ENCODE data around the gene LRRC1.

The LRRC1 gene

DNA sequence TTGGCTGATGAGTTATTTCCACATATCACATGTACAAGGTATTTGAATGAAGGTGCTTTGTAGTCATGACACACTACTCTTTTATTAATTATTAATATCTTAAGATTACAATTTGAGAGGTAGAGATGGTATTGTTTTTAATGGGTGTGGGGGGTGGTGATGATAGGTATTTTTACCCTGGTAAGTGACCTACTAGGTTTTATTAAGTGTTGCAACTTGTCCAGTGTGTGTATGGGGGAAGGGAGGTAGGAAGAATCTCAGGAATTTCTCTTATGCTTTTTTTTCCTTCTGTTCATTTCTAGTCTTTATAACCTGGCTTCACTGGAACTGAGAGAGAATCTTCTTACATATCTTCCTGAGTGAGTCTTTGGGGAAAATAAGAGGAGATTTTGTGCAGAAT lies 101.4 kb downstream of the LRRC1 start:
- no peak for DNase-seq

DNA sequence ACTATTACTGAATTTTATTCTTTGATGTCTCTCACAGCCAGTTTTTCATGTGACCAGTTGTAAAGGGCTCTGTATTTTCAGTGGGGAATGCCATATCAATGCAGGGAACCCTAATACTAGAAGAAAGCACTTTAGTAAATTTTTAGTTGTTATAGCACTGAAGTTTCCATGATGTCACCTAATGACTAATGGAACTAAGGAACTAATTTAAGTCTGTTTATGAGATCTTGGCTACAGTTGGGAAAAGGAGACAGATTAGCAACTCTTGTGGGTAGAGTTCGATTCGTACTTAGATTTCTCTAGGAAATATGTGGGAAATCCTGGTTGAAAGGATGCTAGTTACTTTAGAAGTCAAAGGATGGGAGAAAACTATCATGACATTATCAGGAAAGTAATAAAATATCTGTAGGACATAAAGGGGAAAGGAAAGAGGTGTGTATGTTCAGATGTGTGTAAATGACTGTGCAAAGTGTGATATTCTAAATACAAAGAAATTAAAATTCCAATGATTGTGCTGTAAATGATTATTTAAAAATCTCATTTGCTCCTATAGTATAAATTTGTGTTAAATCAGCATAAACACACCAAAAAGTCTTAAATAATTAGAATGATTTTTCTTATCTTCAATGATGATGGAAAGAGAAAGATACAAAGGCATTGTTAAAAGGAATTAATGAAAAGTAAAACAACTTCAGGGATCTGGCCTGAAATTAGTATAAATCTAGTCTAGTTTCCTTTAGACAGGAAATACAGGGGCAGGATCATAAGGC lies 103.4 kb downstream of the LRRC1 start:
- no peak for DNase-seq

DNA sequence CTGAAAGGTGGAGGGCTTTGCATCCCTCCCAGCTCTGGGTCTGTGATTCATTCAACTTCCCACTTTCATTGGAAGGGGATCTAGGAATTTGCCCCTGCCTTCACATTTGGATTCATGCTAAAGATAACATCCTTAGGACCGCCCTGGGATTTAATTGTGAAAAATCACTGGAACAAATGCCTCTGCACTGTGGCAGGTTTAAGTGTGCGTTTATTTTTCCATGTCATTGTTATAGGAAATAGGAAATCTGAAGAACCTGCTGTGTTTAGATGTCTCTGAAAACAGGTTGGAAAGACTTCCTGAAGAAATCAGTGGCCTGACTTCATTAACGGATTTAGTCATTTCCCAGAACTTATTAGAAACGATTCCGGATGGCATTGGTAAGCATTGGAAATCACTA lies 104.7 kb downstream of the LRRC1 start:
- no peak for DNase-seq

GRCh38 chr6:53903357-53903756 lies 108.6 kb downstream of the LRRC1 start:
- DNase-seq = no peak

DNA sequence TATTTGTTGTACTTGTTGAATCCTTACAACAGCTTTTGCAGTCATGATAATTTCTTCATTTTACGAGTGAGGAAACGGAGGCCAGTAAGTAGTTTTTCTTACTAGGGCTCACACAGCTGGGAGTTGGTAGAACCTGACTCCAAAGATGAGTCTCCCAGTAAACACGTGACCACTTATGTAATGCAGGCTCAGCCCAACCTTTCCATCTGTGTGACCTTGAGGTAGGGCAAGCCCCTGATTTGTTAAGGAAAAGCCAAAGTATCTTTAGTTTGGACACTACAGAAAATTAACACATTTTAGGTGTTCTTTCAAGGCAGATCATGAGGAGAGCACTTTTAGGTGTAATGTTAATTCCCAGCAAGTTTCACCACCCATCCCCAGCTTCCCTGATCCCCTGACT lies 111.3 kb downstream of the LRRC1 start:
- no peak for DNase-seq

DNA sequence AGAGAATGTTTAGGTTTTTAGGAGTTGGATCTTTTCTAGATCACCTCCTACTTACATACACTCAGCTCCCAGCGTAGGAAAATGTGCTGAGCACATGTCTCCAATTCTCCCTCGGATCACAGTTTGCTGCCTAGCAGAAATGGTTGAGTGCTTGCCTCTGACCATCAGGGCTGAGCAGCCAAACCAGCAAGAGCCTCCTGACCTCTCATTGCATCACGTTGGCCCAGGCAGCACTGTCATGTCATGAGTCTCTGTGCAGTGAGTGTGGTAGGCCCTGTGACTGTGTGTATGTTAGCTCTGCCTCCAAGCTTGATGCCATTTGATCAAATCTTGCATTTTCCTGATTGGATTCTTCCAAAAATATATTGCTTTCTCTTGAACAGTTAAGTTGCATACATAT lies 112.0 kb downstream of the LRRC1 start:
- DNase-seq = no peak

DNA sequence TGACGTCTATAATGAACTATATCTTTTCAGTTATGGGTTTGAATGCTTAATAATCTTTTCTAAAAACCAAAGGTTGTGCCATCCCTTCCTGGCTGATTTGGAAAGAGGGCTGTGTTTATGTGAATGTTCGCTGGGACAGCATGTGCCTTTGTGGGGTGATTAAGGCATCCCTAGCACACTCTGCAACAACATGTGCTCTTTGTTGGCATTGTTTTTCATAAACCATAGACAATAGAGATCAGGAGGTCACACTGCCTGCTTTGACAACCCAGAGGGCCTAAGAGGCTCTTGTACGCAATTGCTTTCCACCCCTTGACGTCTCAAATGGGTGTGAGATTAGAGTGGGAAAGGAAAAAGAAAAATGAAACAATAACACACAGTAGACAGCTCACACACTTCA lies 116.0 kb downstream of the LRRC1 start:
- no peak for DNase-seq

- DNase-seq = no peak
Observed at GRCh38 chr6:53912661-53913060, 117.9 kb downstream of the LRRC1 start.

DNA sequence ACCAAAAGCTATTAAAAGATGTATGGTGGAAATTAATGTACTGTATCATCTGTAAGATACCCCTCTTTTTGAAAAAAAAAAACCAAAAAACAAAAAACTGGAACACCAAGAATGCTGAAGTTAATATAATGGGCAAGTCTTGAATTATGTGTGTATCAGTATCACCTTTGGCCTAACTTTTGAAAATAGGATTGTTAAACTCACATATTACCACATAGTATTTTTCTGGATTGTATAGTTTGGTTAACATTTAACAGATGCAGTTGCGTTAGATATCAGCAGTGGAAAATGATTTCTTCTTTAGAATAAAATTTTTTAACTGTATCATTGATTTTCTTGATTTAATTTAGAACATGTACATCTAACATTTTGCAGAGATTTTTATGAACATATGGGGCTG lies 118.5 kb downstream of the LRRC1 start:
- DNase-seq = no peak

DNA sequence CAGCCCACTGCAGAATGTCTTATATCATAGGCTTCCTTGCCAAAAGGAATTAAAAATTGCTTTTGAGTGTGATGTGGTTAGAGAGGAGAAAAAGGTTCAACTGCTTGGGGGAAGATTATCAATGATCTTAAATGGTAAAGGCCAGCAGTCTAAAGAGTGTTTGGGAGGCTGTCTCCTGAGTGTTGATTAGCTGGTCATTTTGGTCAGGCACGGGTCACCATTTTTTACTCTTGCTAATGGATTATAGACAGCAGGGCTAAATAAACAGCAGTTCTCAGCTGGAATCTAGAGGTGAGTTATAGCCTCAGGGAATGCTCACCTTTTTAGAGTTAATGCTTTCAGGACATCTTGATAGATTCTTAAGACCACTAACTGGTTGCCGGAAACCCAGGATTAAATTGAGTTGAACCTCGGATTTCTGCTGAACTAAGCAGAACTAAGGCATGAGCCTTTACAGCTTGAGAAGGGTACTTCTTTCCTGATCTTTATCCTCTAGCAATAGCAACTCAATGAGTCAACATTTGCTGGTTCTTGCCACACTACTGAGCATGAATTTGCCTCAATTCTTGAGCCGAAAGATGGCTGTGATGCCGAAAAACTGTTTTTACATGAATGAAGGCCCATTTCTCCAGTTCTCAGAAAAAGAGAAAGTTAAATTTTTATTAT lies 120.4 kb downstream of the LRRC1 start:
- no peak for DNase-seq

- DNase-seq = no peak
Observed at GRCh38 chr6:53916804-53917463, 122.1 kb downstream of the LRRC1 start.

DNA sequence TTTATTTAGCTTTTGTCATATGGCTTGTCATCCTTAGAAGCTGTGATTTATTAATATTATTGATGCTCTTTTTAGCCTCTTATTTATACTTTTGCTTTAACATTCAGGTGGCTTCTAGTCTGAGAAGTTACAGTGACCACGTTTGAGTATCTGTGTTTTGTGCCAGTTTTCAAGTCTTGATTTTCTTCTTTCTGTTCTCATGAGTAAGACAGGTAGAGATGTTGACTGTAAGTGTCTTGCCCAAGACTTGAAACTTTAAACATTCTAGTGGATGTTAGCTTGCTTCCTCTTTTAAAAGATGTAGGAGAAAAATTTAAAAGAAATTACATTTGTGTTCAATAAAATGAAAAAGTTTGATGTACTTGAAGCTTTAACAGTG lies 122.6 kb downstream of the LRRC1 start:
- no peak for DNase-seq

- DNase-seq = no peak
Observed at GRCh38 chr6:53918854-53919510, 124.2 kb downstream of the LRRC1 start.

DNA sequence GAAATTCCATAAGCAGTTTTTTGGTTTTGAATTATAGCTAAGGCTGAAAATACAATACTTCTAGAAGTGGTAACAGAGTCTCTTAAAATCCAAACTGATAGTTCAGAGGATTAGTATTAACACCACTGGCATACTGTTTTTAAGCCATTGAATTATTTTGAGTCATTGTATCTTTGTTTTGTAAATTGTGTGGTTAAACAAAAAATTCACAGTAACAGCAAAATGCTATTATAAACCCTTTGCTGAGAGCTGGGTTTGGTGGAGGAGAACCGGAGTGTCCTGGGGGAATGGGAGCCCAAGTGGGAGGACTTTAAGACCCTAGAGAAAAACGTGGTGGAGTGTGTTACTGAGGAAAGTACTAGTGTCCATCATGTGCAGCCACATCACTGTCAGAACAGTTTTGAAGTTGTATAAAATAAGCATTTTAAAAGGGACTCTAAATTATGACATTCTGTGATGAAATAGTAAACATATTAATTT lies 125.1 kb downstream of the LRRC1 start:
- DNase-seq = no peak

GRCh38 chr6:53920881-53921280 lies 126.1 kb downstream of the LRRC1 start:
- DNase-seq = no peak

DNA sequence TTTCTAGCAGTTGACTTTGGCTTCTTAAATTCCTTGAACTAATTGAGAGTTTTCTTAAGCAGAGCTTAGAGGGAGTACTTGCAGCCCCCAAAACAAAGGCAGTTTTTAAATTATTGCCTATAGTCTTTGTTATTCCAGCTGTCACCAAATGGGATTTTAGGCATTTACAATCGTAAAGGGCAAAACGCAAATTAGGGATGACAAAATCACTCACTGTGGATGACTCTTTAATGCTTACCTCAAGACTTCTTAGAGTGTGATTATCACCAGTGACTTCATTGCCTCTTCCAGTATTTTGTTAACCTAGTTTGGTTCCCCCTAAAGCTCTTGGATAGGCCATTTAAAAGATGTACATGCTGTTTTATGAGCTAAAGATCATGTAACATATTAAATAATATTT lies 126.8 kb downstream of the LRRC1 start:
- no peak for DNase-seq

DNA sequence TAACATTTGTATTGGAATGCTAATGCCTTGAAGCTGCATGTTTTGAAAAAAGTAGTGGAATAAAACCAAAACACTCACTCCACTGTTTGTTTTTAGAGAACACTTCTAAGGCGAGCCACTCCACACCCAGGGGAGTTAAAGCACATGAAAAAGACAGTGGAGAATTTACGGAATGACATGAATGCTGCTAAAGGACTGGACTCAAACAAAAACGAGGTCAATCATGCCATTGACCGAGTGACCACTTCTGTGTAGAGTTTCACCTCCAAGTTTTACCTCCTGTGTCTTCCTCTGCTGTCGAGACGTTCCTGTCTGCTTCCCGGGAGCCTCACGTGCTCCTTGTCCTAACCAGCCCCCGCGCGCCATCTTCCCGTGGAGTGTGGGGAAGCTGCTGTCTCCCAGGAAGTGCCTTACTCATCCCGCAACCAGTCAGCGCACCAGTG lies 127.8 kb downstream of the LRRC1 start:
- DNase-seq = no peak

DNA sequence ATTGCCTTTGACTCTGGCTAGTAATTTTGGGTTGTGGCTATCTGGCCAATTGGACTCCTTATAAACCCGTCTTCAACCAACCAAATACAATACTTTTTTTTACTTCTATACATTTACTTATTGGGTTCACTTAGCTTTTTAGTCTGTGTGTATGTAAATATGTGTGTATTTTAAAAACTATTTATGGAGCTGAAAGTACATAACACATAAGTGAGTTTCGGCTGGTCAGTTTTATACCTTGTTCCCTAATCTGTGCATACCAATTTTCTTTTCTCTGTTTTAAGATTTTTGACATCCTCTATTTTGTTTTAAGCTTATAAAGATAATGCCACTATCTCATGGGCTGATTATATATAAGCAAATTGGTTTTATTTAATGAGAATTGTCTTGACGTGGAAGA lies 129.5 kb downstream of the LRRC1 start:
- no peak for DNase-seq

GRCh38 chr6:53924821-53925422 lies 130.1 kb downstream of the LRRC1 start:
- DNase-seq = no peak

GRCh38 chr6:53925891-53926290 lies 131.1 kb downstream of the LRRC1 start:
- DNase-seq = no peak

DNA sequence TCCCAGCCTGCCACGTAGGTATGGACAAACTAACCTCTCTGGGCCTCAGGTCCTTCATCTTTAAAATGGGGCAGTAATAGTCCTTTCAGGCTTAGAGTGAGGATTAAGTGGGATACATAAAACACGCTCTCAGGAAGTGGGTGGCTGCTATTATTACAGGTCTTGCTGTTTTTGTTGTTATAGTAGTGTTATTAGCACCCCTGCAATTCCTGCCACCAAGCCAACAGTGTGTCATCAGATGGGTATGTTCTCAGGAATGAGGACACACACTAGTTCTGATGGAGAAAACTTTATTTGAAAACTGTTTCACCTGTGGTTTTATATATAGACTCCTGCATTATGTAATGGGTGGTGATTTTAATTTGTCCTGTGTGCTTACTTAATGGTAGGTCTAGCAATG lies 131.7 kb downstream of the LRRC1 start:
- DNase-seq = no peak

- DNase-seq = no peak
Observed at GRCh38 chr6:53928641-53929040, 133.8 kb downstream of the LRRC1 start.

All from CD4-positive, alpha-beta T cell treated with Interleukin-10 for 1 hour (primary cell).